ENCODE data around the gene SERINC4. TPM values are rescaled to one million over a fixed set of nuclear protein-coding genes. Genes with fewer than 3 reads are reported as not detected.
"Not testable (repeated sequence)": the region's sequence is repeated elsewhere in the genome, so short reads cannot be mapped to it uniquely, and the experiment has no call there.

The SERINC4 gene
- total RNA-seq: 0.05 TPM in 1 of 2 replicates, not detected in the other

DNA sequence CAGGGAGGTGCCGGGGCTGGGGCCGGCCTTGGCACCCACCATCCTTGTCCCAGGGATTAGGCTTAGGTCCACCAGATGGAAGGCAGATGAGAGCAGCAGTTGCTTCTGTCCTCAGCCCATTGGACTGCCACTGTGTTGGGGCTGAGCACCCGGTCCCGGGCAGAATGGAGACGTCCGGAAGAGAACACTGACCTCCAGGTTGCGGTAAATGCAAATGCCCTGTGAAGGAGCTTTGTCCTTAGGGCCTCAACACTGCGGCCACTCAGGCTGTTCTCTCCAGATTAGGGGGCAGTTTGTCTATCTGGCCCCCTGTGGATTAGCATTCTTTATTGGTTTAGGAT is at the start of gene SERINC4:
SERINC4 (minus strand) TSS at position 276 of the 341 bp plus-strand sequence; CDS start at position 42, 234 bp downstream.
- DNase-seq (ENCODE audit: low read depth): no peak

DNA sequence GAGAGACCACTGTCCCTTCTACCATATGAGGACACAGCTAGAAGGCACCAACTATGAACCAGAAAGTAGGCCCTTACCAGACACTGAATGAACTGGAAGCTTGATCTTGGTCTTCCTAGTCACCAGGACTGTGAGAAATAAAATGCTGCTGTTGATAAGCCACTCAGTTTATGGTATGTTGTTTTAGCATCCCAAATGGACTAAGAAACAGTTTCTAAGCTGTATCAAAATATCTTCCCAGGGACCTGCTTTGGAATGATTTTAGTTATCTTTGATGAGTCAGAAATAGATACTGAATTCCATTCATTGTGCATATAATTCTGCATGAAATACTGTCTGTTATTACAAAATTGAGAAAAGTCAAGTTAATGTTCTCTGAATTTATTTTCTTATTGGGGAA is 45.4 kb upstream of the SERINC4 start:
- no peak for DNase-seq (ENCODE audit: low read depth)

DNA sequence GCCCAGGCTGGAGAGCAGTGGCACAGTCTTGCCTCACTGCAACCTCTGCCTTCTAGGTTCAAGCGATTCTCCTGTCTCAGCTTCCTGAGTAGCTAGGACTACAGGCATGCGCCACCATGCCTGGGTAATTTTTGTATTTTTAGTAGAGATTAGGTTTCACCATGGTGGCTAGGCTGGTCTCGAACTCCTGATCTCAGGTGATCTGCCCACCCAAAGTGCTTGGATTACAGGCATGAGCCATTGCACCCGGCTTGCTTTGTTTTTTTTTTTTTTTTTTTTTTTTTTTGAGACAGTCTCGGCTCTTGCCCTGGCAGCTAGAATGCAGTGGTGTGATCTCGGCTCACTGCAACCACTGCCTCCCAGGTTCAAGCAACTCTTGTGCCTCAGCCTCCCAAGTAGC is 32.5 kb upstream of the SERINC4 start:
- not testable (repeated sequence) for DNase-seq (ENCODE audit: low read depth)

DNA sequence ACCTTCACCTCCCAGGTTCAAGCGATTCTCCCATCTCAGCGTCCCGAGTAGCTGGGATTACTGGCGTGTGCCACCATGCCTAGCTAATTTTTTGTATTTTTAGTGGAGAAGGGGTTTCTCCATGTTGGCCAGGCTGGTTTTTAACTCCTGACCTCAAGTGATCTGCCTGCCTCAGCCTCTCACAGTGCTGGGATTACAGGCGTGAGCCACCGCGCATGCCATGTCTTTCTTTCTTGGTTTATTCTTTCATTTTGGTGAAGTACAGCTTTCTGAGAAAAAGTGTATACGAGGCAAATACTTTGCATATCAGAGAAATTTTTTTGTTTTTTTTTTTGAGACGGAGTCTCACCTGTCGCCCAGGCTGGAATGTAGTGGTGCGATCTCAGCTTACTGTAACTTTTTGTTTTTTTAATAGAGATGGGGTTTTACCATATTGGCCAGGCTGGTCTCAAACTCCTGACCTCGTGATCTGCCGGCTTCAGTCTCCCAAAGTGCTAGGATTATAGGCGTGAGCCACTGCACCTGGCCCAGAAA is 31.6 kb upstream of the SERINC4 start:
- not testable (repeated sequence) for DNase-seq (ENCODE audit: low read depth)

DNA sequence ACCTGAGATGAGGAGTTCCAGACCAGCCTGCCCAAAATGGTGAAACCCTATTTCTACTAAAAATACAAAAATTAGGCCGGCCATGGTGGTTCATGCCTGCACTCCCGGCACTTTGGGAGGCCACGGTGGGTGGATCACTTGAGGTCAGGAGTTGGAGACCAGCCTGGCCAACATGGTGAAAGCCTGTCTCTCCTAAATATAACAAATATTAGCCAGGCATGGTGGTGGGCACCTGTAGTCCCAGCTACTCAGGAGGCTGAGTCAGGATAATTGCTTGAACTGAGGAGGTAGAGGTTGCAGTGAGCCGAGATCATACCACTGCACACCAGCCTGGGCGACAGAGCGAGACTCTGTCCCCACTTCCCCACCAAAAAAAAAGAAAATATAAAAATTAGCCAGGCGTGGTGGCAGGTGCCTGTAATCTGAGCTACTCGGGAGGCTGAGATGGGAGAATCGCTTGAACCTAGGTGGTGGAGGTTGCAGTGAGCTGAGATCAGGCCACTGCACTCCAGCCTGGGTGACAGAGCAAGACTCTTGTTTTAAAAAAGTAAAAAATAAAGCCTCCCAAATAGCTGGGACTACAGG is 30.8 kb upstream of the SERINC4 start:
- DNase-seq (ENCODE audit: low read depth): not testable (repeated sequence)

DNA sequence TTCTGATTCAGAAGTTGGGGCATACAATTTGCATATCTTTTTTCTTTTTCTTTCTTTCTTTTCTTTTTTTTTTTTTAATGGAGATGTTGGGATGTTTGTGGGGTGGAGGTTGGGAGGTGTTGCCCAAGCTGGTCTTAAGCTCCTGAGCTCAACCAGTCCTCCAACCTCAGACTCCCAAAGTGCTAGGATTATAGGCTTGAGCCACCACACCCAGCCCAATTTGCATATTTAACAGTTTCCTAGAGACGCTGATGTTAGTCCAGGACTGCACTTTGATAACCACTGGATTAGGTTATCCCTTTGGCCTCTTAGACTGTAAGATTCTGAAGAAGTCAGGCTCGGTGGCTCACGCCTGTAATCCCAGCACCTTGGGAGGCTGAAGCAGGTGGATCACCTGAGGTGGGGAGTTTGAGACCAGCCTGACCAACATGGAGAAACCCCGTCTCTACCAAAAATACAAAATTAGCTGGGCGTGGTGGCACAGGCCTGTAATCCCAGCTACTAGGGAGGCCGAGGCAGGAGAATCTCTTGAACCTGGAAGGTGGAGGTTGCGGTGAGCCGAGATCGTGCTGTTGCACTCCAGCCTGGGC is 30.0 kb upstream of the SERINC4 start:
- not testable (repeated sequence) for DNase-seq (ENCODE audit: low read depth)

DNA sequence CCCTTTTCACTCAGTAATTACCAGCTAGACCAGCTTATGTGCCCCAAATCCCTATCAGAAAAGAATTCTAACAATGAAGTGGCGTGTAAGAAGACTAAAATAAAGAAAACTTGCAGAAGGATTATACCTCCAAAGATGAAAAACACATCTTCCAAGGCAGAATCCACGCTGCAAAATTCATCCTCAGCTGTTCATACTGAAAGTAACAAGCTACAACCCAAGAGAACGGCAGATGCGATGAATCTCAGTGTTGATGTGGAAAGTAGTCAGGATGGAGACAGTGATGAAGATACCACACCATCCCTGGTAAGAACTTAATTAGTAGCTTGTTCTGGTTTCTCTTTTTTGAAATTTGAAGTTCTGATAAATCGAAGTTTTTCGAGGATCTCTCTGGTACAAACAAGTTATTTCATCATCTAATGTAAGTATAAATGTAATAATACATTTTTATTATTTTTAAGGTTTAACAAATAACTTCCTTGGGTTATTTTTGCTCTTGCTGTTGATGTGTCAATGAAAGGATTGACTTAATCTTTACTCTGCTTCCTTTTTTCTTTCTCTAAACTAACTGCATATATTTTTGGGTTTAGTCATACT is 28.1 kb upstream of the SERINC4 start:
- no peak for DNase-seq (ENCODE audit: low read depth)

DNA sequence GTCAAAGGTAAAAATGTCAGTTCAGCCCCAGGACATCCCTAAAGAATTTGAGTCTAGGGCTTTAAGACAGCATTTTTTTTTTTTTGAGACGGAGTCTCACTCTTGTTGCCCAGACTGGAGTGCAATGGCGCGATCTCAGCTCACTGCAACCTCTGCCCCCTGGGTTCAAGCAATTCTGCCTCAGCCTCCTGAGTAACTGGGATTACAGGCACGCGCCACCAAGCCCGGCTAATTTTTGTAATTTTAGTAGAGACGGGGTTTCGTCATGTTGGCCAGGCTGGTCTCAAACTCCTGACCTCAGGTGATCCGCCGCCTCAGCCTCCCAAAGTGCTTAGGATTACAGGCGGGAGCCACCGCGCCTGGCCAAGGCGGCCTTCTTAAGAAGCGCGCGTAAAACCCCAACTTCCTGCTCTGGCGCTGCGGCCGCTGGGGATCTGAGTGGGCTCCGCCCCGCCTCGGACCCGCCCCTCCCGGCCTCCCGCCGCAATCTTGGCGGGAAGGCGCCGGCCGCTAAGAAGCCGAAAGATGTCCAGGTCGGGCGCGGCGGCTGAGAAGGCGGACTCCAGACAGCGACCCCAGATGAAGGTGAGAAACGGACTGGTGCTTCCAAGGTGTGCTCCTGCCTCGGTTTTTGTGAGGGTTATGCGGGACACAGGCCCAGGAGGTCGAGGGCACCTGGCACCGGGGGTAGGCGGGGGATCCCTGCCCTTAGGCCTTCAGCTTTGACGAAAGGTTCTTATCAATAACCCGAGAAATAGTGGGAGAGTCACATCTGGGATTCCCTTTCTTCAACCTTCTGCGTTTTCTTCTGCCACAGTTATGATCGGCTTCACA is 26.7 kb upstream of the SERINC4 start, which contains the start of gene WDR76:
WDR76 (plus strand) TSS at position 495 of the 834 bp plus-strand sequence; CDS start at position 526, 31 bp downstream.
- DNase-seq (ENCODE audit: low read depth): peak; percentile 65

DNA sequence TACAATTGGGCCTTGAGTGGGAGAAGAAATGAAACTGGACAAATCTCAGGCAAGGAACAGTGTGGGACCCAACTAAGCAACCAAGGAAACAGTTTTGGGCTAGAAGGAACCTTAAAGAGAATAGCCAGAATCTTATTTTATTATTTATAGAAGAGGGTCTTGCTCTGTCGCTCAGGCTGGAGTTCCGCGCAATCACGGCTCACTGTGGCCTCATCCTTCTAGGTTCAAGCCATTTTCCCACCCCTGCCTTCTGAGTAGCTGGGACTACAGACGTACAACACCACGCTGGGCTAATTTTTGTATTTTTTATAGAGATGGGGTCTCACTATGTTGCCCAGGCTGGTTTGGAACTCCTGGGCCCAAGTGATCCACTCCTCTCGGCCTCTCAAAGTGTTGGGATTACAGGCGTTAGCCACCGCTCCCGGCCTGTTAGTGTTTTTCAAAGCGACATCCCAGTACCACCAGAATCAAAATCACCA is 26.0 kb upstream of the SERINC4 start:
- DNase-seq (ENCODE audit: low read depth): no peak

DNA sequence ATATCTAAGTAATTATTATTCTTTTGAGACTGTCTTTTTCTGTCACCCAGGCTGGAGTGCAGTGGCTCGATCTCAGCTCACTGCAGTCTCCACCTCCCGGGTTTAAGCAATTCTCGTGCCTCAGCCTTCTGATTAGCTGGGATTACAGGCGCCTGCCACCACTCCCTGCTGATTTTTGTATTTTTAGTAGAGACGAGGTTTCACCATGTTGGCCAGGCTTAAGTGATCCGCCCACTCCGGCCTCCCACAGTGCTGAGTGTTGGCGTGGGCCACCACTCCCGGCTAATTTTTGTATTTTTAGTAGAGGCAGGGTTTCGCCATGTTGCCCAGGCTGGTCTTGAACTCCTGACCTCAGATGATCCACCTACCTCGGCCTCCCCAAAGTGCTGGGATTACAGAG is 25.3 kb upstream of the SERINC4 start:
- DNase-seq (ENCODE audit: low read depth): not testable (repeated sequence)

DNA sequence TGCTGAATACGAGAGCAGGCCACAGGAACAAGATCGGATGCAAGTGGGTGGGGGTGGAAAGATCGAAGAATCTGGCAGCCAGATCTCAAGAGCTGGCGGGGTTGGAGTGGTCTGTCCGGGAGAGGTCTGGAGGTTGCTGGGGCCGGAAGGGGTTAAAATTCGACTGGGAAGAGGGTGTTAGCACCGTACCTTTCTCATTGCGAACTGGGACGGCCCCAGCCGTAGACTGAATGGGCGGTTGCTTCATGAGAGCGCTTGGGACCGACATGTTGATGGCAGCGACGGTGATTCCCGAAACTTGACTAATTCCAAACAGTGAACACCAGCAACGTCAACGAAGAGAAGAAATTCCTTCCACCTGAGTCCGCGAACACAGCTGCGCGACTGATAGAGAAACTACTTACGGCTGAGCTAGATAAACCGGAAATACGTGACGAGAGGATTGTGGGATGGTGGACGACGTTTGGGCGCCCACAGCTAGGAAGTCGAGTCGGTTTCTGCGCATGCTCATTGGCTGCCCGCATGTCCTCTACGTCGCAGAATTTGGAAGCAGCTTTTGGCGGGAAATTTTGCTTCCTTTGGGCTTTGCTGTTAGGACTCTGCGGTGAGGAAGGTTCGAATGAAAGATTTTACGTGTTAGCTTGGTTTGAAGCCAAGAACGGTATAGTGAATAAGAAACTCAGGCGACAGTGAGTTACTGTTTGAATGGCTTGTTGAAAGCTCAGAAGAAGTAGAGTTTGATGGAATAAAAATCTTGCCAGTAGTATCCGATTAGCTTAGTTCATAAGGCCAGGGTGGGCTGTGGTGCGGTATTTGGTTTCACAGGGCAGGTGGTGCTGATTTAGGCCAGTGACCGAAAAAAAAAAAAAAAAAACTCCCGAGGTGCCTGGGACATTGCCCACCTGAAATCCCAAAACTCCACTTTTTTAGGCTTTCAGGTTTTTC is 24.6 kb upstream of the SERINC4 start, which contains the start of gene MFAP1:
MFAP1 (minus strand) TSS at position 389 of the 945 bp plus-strand sequence; CDS start at position 268, 121 bp downstream.
- peak; percentile 97 for DNase-seq (ENCODE audit: low read depth)

DNA sequence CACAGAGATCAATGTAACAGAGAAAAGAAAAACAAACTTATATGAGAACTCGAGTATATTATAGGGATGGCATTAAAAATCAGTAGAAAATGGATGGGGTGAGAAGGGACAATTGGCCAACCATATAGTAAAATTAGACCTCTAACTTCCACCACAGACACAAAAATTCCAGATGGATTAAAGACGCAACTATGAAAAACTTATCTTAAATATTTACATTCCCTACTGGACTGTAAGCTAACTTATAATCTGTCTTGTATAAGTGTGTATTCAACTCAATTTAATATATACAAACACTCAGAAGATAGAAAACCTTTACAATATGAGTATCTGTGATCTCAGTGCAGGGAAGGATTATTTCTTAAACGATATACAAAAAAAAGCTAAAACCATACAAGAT is 21.5 kb upstream of the SERINC4 start:
- no peak for DNase-seq (ENCODE audit: low read depth)

DNA sequence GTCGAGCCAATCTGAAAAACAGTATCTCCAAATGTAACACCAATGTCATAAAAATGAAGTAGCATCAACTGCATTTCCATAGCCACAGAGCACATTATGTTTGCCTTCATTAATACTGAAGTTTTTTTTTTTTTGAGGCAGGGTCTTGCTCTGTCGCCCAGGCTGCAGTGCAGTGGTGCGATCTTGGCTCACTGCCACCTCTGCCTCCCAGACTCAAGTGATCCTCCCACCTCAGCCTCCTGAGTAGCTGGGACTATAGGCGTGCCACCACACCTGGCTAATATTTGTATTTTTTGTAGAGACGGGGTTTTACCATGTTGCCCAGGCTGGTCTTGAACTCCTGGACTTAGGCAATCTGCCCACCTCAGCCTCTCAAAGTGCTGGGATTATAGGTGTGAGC is 15.0 kb upstream of the SERINC4 start:
- not testable (repeated sequence) for DNase-seq (ENCODE audit: low read depth)

DNA sequence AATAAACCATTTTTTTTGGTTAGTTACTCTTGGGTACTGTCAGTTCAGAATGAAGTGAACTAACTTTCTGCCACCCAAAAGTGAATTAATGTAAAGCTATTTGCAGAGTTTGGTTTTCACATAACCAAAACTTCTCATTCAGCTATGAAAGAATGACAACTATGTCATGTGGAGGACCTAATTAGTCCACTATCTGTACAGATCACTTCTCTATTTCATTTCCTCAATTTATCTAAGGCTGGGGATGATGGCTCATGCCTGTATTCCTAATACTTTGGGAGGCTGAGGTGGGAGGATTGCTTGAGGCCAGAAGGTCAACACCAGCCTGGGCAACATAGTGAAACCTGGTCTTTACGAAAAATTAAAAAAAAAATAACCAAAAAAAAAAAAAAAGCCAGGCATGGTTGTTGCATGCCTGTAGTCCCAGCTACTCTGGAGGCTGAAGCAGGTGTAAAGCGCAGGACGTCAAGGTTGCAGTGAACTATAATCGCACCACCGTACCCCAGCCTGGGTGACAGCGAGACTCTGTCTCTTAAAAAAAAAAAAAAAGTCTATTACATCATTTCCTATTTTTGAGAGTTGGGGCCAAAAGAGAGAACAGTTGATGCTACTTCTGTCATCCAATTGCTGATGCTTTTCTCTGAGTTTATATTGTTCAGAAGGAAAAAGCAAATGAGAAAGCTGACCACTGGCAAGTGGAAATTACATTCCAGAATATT is 9.1 kb upstream of the SERINC4 start:
- DNase-seq (ENCODE audit: low read depth): no peak

DNA sequence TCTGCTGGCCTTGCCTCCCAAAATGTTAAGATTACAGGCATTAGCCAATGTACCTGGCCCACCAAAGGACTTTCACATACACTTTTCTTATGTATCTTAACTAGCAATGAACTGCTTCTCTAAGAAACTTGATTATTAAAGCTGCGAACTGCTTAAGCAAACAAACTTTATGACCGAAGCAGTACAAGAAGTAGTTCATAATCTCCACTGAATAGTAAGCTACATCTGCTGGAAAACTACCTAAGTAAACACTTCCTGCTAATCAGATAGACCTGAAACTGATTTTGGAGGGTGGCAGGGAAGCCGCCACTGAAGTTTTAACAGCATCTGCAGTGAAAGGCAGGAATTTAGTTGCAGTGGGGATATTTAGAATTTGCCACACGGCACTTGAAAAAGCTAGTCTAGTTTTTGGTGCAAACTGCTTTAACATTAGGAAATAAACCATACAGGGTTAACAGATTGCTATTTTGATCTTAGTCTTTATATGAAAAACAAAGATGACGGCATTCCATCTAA is 8.5 kb upstream of the SERINC4 start:
- no peak for DNase-seq (ENCODE audit: low read depth)

DNA sequence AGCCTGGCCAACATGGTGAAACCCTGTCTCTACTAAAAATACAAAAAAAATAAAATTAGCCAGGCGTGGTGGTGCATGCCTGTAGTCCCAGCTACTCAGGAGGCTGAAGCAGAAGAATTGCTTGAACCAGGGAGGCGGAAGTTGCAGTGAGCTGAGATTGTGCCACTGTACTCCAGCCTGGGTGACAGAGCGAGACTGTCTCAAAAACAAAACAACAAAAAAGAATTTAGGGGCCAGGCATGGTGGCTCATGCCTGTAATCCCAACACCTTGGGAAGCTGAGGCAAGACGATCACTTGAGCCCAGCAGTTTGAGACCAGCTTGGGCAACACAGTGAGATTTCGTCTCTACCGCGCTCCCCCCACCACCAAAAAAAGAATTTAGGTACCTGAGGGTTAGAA is 2.7 kb upstream of the SERINC4 start:
- DNase-seq (ENCODE audit: low read depth): not testable (repeated sequence)

DNA sequence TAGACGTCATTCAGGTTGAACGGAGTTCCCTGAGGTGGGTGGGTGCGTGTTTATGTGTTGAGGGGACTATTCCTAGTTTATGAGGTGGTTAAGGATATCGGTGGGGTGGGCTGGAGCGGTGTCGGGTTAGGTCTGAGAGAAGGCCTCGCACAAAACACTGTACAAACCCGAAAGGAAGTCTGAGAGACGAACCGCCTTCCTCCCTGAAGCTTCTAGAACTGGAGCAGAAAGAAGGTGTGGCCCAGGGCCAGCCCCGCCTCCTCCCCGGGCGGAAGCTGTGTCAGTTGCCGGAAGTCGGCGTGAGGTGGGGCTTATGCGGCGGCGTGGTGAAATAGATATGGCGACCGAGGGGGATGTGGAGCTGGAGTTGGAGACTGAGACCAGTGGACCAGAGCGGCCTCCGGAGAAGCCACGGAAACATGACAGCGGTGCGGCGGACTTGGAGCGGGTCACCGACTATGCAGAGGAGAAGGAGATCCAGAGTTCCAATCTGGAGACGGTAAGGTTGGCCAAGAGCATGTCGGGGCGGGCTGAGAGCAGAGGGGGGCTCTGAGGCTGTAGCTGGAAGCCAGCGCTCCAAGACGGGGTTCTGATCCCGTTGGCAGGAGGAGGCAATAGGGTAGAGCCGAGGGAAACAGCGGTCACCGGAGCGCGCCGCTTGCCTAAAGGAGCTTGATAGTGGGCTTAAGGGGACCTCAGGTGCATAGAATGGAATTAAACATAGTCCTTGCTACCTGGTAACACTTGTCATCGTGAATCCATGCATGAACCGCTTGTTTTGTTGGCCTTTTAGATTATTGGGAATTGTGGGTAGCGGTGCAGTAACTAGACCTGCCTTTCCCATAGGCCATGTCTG is 494 bp upstream of the SERINC4 start, which contains the start of gene HYPK:
HYPK (plus strand) TSS at position 314 of the 856 bp plus-strand sequence; CDS start at position 338, 24 bp downstream.
- peak; percentile 79 for DNase-seq (ENCODE audit: low read depth)

DNA sequence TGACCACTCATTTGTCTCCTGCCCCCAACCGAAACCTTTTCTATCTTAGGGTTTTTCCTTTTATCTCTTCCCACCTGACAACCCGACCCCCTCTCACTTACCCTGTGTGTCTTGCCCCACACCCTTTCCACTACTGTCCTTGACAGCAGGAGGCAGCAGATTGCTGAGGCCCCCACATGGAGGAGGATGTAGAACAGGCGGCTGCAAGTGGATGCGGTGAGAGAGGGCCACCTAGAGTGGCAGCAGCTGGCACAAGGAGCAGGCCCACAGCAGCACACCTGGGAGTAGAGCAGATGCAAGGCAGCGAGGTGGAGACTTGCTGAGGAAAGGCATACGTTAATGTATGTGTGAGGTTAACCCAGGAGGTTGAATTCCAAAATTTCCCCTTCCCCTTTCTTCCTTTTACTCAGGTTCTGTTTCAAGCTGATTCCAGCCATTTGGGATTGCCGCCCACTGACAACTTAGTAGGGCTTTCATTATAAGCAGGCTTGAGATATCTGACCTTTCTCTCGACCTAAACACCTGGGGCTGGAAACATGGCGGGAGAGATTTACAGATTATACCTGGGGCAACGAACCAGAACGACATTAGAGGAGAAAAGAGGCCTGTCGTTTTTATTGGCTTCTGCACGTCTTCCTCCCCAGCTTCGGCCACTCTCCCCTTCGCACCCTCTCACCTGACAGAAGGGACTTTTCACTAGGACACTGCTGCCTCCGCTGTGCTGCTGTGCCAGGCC is 643 bp downstream of the SERINC4 start:
- no peak for DNase-seq (ENCODE audit: low read depth)
